Breast epithelium (tissue), 3 donors: ENCODE results near the gene VEGFC.

Source experiments
- POLR2A ChIP-seq: fragments of 450-650 bp; IDR thresholded peaks from one replicate; pipeline ENCODE4 v1.6.1; 2016; ENCODE audit warnings: antibody characterized with exemption, mild to moderate bottlenecking, moderate library complexity
- TF ChIP-seq, protein P1 (sequence below), 3 donors: fragments of 450-650 bp; IDR thresholded peaks; one replicate each; pipeline ENCODE4 v1.5.1; 2016 to 2017; ENCODE audit warnings: antibody characterized with exemption in 3 of 3, mild to moderate bottlenecking in 3 of 3, moderate library complexity in 3 of 3

- TF ChIP-seq, protein P1, sequence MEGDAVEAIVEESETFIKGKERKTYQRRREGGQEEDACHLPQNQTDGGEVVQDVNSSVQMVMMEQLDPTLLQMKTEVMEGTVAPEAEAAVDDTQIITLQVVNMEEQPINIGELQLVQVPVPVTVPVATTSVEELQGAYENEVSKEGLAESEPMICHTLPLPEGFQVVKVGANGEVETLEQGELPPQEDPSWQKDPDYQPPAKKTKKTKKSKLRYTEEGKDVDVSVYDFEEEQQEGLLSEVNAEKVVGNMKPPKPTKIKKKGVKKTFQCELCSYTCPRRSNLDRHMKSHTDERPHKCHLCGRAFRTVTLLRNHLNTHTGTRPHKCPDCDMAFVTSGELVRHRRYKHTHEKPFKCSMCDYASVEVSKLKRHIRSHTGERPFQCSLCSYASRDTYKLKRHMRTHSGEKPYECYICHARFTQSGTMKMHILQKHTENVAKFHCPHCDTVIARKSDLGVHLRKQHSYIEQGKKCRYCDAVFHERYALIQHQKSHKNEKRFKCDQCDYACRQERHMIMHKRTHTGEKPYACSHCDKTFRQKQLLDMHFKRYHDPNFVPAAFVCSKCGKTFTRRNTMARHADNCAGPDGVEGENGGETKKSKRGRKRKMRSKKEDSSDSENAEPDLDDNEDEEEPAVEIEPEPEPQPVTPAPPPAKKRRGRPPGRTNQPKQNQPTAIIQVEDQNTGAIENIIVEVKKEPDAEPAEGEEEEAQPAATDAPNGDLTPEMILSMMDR (IDR thresholded peaks at IDR 0.05) = no peak
- no peak for TF ChIP-seq POLR2A
Observed at GRCh38 chr4:176742211-176742610, 50.5 kb downstream of the VEGFC start.
